NB4 (cell line): ENCODE results near the gene ANKRD13C.

ENCODE experiments used
- MYC ChIP-seq: IDR thresholded peaks from 2 replicates; pipeline ENCODE4 v1.6.1; 2011; ENCODE audit warnings: low read depth, low read length
- POLR2A ChIP-seq: IDR thresholded peaks from 2 replicates; pipeline ENCODE4 v1.6.1; 2011; ENCODE audit warnings: mild to moderate bottlenecking; ENCODE audit not compliant: insufficient read length; ENCODE audit errors: extremely low read depth
- TF ChIP-seq, protein P1 (sequence below): IDR thresholded peaks from one replicate; pipeline ENCODE4 v1.5.1; 2012; ENCODE audit warnings: low read depth, low read length

DNA sequence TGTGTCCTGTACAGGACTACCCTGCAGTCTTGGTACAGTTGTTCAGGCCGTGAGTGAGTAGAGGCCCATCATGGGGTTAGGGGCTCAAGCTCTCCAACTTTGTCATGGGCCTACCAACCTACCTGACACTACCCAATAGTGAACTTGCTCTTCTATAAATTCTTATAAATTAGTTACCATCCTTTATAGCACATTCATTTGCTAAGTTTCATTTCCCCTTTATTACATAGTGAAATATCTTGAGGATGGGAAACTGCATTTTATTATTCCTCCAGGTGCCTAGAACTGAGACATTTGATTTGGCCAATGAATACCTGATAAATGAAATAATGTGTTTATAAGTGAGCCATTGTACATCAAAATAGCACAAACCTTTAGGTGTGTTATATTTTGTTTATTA is 47.5 kb upstream of the ANKRD13C start:
- TF ChIP-seq, protein P1, sequence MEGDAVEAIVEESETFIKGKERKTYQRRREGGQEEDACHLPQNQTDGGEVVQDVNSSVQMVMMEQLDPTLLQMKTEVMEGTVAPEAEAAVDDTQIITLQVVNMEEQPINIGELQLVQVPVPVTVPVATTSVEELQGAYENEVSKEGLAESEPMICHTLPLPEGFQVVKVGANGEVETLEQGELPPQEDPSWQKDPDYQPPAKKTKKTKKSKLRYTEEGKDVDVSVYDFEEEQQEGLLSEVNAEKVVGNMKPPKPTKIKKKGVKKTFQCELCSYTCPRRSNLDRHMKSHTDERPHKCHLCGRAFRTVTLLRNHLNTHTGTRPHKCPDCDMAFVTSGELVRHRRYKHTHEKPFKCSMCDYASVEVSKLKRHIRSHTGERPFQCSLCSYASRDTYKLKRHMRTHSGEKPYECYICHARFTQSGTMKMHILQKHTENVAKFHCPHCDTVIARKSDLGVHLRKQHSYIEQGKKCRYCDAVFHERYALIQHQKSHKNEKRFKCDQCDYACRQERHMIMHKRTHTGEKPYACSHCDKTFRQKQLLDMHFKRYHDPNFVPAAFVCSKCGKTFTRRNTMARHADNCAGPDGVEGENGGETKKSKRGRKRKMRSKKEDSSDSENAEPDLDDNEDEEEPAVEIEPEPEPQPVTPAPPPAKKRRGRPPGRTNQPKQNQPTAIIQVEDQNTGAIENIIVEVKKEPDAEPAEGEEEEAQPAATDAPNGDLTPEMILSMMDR, result no peak
- TF ChIP-seq POLR2A (no peak), MYC (no peak)
